Activated CD8-positive, alpha-beta T cell treated with anti-CD3 and anti-CD28 coated beads for 36 hours (primary cell): ENCODE results near the gene PAF1. TPM values are rescaled to one million over a fixed set of nuclear protein-coding genes. Genes with fewer than 3 reads are reported as not detected.

ENCODE experiments used
- ATAC-seq: fragments of 200-7000 bp; cut with Tn5 transposase; one replicate; pipeline ENCODE4 v1.10.0; 2021; ENCODE audit warnings: mild to moderate bottlenecking, moderate library complexity
- CTCF ChIA-PET: fragments of 350-600 bp; sonication (Branson Sonifier 250); formaldehyde crosslinking; loops from one replicate; lab custom pipeline; 2021; ENCODE audit warnings: antibody characterized with exemption; lab: Charles Lee
- POLR2A ChIA-PET: fragments of 350-600 bp; sonication (Branson Sonifier 250); formaldehyde crosslinking; loops from one replicate; lab custom pipeline; 2021; ENCODE audit warnings: antibody characterized with exemption; lab: Charles Lee
- DNase-seq: peaks from one replicate; pipeline ENCODE4 v3.0.0-alpha.2; 2020
- H3K27ac Mint-ChIP-seq: one replicate; pipeline ENCODE4 v1.8.0; 2021; ENCODE audit warnings: mild to moderate bottlenecking, mixed read lengths
- H3K27me3 Mint-ChIP-seq: one replicate; pipeline ENCODE4 v1.8.0; 2021; ENCODE audit warnings: mixed read lengths
- H3K36me3 Mint-ChIP-seq: one replicate; pipeline ENCODE4 v1.8.0; 2021; ENCODE audit warnings: low read depth, mixed read lengths
- H3K4me1 Mint-ChIP-seq: one replicate; pipeline ENCODE4 v1.8.0; 2021; ENCODE audit warnings: low read depth, mixed read lengths
- H3K4me3 Mint-ChIP-seq: one replicate; pipeline ENCODE4 v1.8.0; 2021; ENCODE audit warnings: mild to moderate bottlenecking, moderate library complexity, mixed read lengths
- H3K9me3 Mint-ChIP-seq: one replicate; pipeline ENCODE4 v1.8.0; 2021; ENCODE audit warnings: mixed read lengths
- CTCF ChIP-seq: fragments of 200-600 bp; IDR thresholded peaks from one replicate; pipeline ENCODE4 v1.8.0; 2022; ENCODE audit warnings: antibody characterized with exemption, mild to moderate bottlenecking
- intact Hi-C: fragments of 100-400 bp; cut with micrococcal nuclease; formaldehyde crosslinking; loops from one replicate; pipeline ENCODE4 v1.10.0; 2022
- microRNA-seq: library from miRNA; unstranded; fragments of <30 nt; microRNA quantifications from one replicate; pipeline ENCODE4 v1.2.0, GENCODE V29; 2022; ENCODE audit warnings: borderline microRNAs expressed, borderline replicate concordance
- total RNA-seq, 2 experiments: library from RNA; stranded (reverse); gene quantifications; one replicate each; pipeline ENCODE4 v1.2.3, GENCODE V29; 2021

The PAF1 gene
- total RNA-seq, 2 experiments from 2014 or later = 35.5 to 36.5 TPM

- DNase-seq = no peak
- ChIA-PET POLR2A (no interaction called here), CTCF (interaction anchor here (1.0 to 1.3 kb wide), 2 partner anchors 72 to 193 kb away, joined by 3 read pairs; partner anchors contain the start of gene EID2B)
- intact Hi-C loops = loop anchor here (5.0 to 10.0 kb wide), 2 partner anchors 73 to 215 kb away; partner anchors contain the start of genes PAK4 and PLEKHG2
- peak overlapping the region; percentile 94 for H3K27ac Mint-ChIP-seq
- H3K4me3 Mint-ChIP-seq = peak overlapping the region; percentile 88
- peaks cover 11% of the 10 kb centered on the region for H3K36me3 Mint-ChIP-seq
- TF ChIP-seq CTCF = no peak
- H3K9me3 Mint-ChIP-seq = peaks cover 1% of the 10 kb centered on the region
- H3K27me3 Mint-ChIP-seq = no peaks in the 10 kb centered on the region
- ATAC-seq = no peak
- peaks cover 53% of the 10 kb centered on the region for H3K4me1 Mint-ChIP-seq
These were observed 51.2 kb downstream of the PAF1 start for GRCh38 chr19:39339674-39340073.

GRCh38 chr19:39336483-39336882, 54.4 kb downstream of the PAF1 start:
- CTCF ChIA-PET = interaction anchor here (1.5 kb wide), 2 partner anchors 10 to 54 kb away, joined by 5 read pairs; partner anchors contain the start of genes MED29 and PAF1
- DNase-seq (no peak), ATAC-seq (no peak)
- Mint-ChIP-seq H3K27me3 (no peaks in the 10 kb centered on the region), H3K4me1 (peaks cover 52% of the 10 kb centered on the region), H3K4me3 (peak overlapping the region; percentile 97), H3K9me3 (peaks cover 1% of the 10 kb centered on the region), H3K36me3 (peaks cover 25% of the 10 kb centered on the region), H3K27ac (peak overlapping the region; percentile 99)
- intact Hi-C loops = loop anchor here (5.0 to 10.0 kb wide), 2 partner anchors 76 to 212 kb away; partner anchors contain the start of genes PAK4 and PLEKHG2
- POLR2A ChIA-PET = interaction anchor here (1.2 to 2.4 kb wide), 9 partner anchors 7 to 100 kb away, joined by 3 to 8 read pairs (median 5); partner anchors contain the start of genes MED29, PAF1, RPS16 and ZFP36
- TF ChIP-seq CTCF = no peak

Small RNA genes lying within 50 kb of the gene (microRNA-seq; reads per million reads assigned to microRNA genes)
- not detected for gene MIR4530

Other genes with a start within 250 kb of the PAF1 start
- gene NCCRP1, start 194.1 kb downstream of the PAF1 start, total RNA-seq = not detected
- gene SYCN, start 186.8 kb downstream of the PAF1 start, total RNA-seq = not detected
- not detected for gene IFNL3, start 146.1 kb downstream of the PAF1 start, total RNA-seq
- gene IFNL4, start 142.2 kb downstream of the PAF1 start, total RNA-seq = not detected
- gene IFNL2, start 122.7 kb downstream of the PAF1 start, total RNA-seq = not detected
- gene IFNL1, start 94.7 kb downstream of the PAF1 start, total RNA-seq = not detected
- gene LRFN1, start 70.2 kb downstream of the PAF1 start, total RNA-seq = 1 to 10 TPM; 6.1 to 6.5 TPM
- 100 to 1,000 TPM; 280 to 297 TPM for gene GMFG, start 55.1 kb downstream of the PAF1 start, total RNA-seq
- gene SAMD4B, start 48.7 kb downstream of the PAF1 start, total RNA-seq = 10 to 100 TPM; 35.5 to 37.1 TPM
- gene MED29, start 272 bp upstream of the PAF1 start, total RNA-seq = 10 to 100 TPM; 19.5 to 19.8 TPM
- gene ZFP36, start 15.7 kb upstream of the PAF1 start, total RNA-seq = 10 to 100 TPM; 74.6 to 80.3 TPM
- 10 to 100 TPM; 35.9 to 42.8 TPM for gene PLEKHG2, start 21.6 kb upstream of the PAF1 start, total RNA-seq
- 1,000 to 10,000 TPM; 3,249 to 3,324 TPM for gene RPS16, start 44.8 kb upstream of the PAF1 start, total RNA-seq
- gene SUPT5H, start 54.5 kb upstream of the PAF1 start, total RNA-seq = 100 to 1,000 TPM; 127 to 141 TPM
- 100 to 1,000 TPM; 108 to 114 TPM for gene TIMM50, start 89.7 kb upstream of the PAF1 start, total RNA-seq
- gene DLL3, start 107.8 kb upstream of the PAF1 start, total RNA-seq = 1 to 10 TPM; 1.3 to 1.6 TPM
- not detected for gene SELENOV, start 124.0 kb upstream of the PAF1 start, total RNA-seq
- gene EID2B, start 141.7 kb upstream of the PAF1 start, total RNA-seq = 1 to 10 TPM; 3.0 TPM
- 10 to 100 TPM; 11.1 to 11.7 TPM for gene EID2, start 149.1 kb upstream of the PAF1 start, total RNA-seq
- gene LGALS13, start 211.4 kb upstream of the PAF1 start, total RNA-seq = not detected